ENCODE measurements around the gene RBMX.
"Not testable (repeated sequence)": the region's sequence is repeated elsewhere in the genome, so short reads cannot be mapped to it uniquely, and the experiment has no call there.

Gene RBMX

GRCh38 chrX:136899221-136899620 lies 18.7 kb upstream of the RBMX start:
- no peak for TF ChIP-seq CTCF (IDR thresholded peaks at IDR 0.05; ENCODE audit: low read length)
- TF ChIP-seq EZH2phosphoT487 (IDR thresholded peaks at IDR 0.05; ENCODE audit: low read length), result no peak
- TF ChIP-seq EZH2 (optimal IDR thresholded peaks at IDR 0.05; ENCODE audit: low read depth, low read length), result no peak
- Histone ChIP-seq H3K4me2 (ENCODE audit: low read depth, low read length) (no peak overlapping the region), H3K4me1 (ENCODE audit: low read length) (no peaks in the 10 kb centered on the region), H3K27ac (ENCODE audit: low read length) (no peak overlapping the region), H3K9me3 (replicated peaks; ENCODE audit: insufficient read depth, low read length) (no peaks in the 10 kb centered on the region), H3K36me3 (replicated peaks; ENCODE audit: insufficient read depth, low read length) (no peaks in the 10 kb centered on the region), H3F3A (ENCODE audit: insufficient read depth, low read length) (no peaks in the 10 kb centered on the region), H2AFZ (ENCODE audit: low read length) (no peak overlapping the region), H3K9ac (ENCODE audit: low read length) (no peak overlapping the region), H3K4me3 (ENCODE audit: low read length) (no peak overlapping the region), H4K20me1 (ENCODE audit: insufficient read depth, low read length) (no peaks in the 10 kb centered on the region), H3K79me2 (ENCODE audit: low read length) (no peaks in the 10 kb centered on the region), H3K27me3 (replicated peaks; ENCODE audit: insufficient read depth, low read length) (no peaks in the 10 kb centered on the region), H3K9me2 (replicated peaks; ENCODE audit: insufficient read depth, low read length) (no peaks in the 10 kb centered on the region)
- DNase-seq, result no peak

- H3F3A ChIP-seq (ENCODE audit: insufficient read depth, low read length); DNase-seq; H3K9me2 ChIP-seq (replicated peaks; ENCODE audit: insufficient read depth, low read length); H4K20me1 ChIP-seq (ENCODE audit: insufficient read depth, low read length); H3K9ac ChIP-seq (ENCODE audit: low read length); H3K79me2 ChIP-seq (ENCODE audit: low read length); H3K36me3 ChIP-seq (replicated peaks; ENCODE audit: insufficient read depth, low read length); H3K27me3 ChIP-seq (replicated peaks; ENCODE audit: insufficient read depth, low read length); H3K4me2 ChIP-seq (ENCODE audit: low read depth, low read length); H3K4me1 ChIP-seq (ENCODE audit: low read length); H2AFZ ChIP-seq (ENCODE audit: low read length); H3K4me3 ChIP-seq (ENCODE audit: low read length); H3K9me3 ChIP-seq (replicated peaks; ENCODE audit: insufficient read depth, low read length); H3K27ac ChIP-seq (ENCODE audit: low read length): not testable (repeated sequence)
These were observed 18.2 kb upstream of the RBMX start for GRCh38 chrX:136898752-136899151.

GRCh38 chrX:136896121-136896914 lies 15.8 kb upstream of the RBMX start:
- DNase-seq, result no peak
- H3K9me2 ChIP-seq (replicated peaks; ENCODE audit: insufficient read depth, low read length), result no peaks in the 10 kb centered on the region
- no peaks in the 10 kb centered on the region for H3K27me3 ChIP-seq (replicated peaks; ENCODE audit: insufficient read depth, low read length)
- no peaks in the 10 kb centered on the region for H3K9me3 ChIP-seq (replicated peaks; ENCODE audit: insufficient read depth, low read length)
- no peak overlapping the region for H2AFZ ChIP-seq (ENCODE audit: low read length)
- no peaks in the 10 kb centered on the region for H3K36me3 ChIP-seq (replicated peaks; ENCODE audit: insufficient read depth, low read length)
- H3K4me2 ChIP-seq (ENCODE audit: low read depth, low read length), result no peak overlapping the region
- no peak overlapping the region for H3K4me3 ChIP-seq (ENCODE audit: low read length)
- H3K27ac ChIP-seq (ENCODE audit: low read length), result no peak overlapping the region
- no peaks in the 10 kb centered on the region for H3K4me1 ChIP-seq (ENCODE audit: low read length)
- H3K9ac ChIP-seq (ENCODE audit: low read length), result no peak overlapping the region
- H4K20me1 ChIP-seq (ENCODE audit: insufficient read depth, low read length), result no peaks in the 10 kb centered on the region
- H3F3A ChIP-seq (ENCODE audit: insufficient read depth, low read length), result no peaks in the 10 kb centered on the region
- no peaks in the 10 kb centered on the region for H3K79me2 ChIP-seq (ENCODE audit: low read length)
- no peak for TF ChIP-seq EZH2 (optimal IDR thresholded peaks at IDR 0.05; ENCODE audit: low read depth, low read length)
- no peak for TF ChIP-seq CTCF (IDR thresholded peaks at IDR 0.05; ENCODE audit: low read length)
- TF ChIP-seq EZH2phosphoT487 (IDR thresholded peaks at IDR 0.05; ENCODE audit: low read length), result no peak

GRCh38 chrX:136892412-136892811 lies 11.9 kb upstream of the RBMX start:
- no peak overlapping the region for H3K27ac ChIP-seq (ENCODE audit: low read length)
- no peaks in the 10 kb centered on the region for H4K20me1 ChIP-seq (ENCODE audit: insufficient read depth, low read length)
- H3K9me2 ChIP-seq (replicated peaks; ENCODE audit: insufficient read depth, low read length), result no peaks in the 10 kb centered on the region
- H3K79me2 ChIP-seq (ENCODE audit: low read length), result no peaks in the 10 kb centered on the region
- H3F3A ChIP-seq (ENCODE audit: insufficient read depth, low read length), result no peaks in the 10 kb centered on the region
- no peak overlapping the region for H3K9ac ChIP-seq (ENCODE audit: low read length)
- no peaks in the 10 kb centered on the region for H3K36me3 ChIP-seq (replicated peaks; ENCODE audit: insufficient read depth, low read length)
- no peaks in the 10 kb centered on the region for H3K27me3 ChIP-seq (replicated peaks; ENCODE audit: insufficient read depth, low read length)
- no peaks in the 10 kb centered on the region for H3K4me1 ChIP-seq (ENCODE audit: low read length)
- no peak overlapping the region for H2AFZ ChIP-seq (ENCODE audit: low read length)
- no peak for DNase-seq
- no peak for TF ChIP-seq CTCF (IDR thresholded peaks at IDR 0.05; ENCODE audit: low read length)
- no peak for TF ChIP-seq EZH2 (optimal IDR thresholded peaks at IDR 0.05; ENCODE audit: low read depth, low read length)
- TF ChIP-seq EZH2phosphoT487 (IDR thresholded peaks at IDR 0.05; ENCODE audit: low read length), result no peak
- no peaks in the 10 kb centered on the region for H3K9me3 ChIP-seq (replicated peaks; ENCODE audit: insufficient read depth, low read length)
- H3K4me3 ChIP-seq (ENCODE audit: low read length), result no peak overlapping the region
- H3K4me2 ChIP-seq (ENCODE audit: low read depth, low read length), result no peak overlapping the region

GRCh38 chrX:136890596-136890995 lies 10.1 kb upstream of the RBMX start:
- not testable (repeated sequence) for DNase-seq; H3K9me2 ChIP-seq (replicated peaks; ENCODE audit: insufficient read depth, low read length); H2AFZ ChIP-seq (ENCODE audit: low read length)

More at GRCh38 chrX:136890596-136890995, 10.1 kb upstream of the RBMX start:
- not testable (repeated sequence) for H3K27me3 ChIP-seq (replicated peaks; ENCODE audit: insufficient read depth, low read length); H3K4me3 ChIP-seq (ENCODE audit: low read length); H3K36me3 ChIP-seq (replicated peaks; ENCODE audit: insufficient read depth, low read length); H3K9me3 ChIP-seq (replicated peaks; ENCODE audit: insufficient read depth, low read length); H3K4me2 ChIP-seq (ENCODE audit: low read depth, low read length); H3F3A ChIP-seq (ENCODE audit: insufficient read depth, low read length); H4K20me1 ChIP-seq (ENCODE audit: insufficient read depth, low read length); H3K9ac ChIP-seq (ENCODE audit: low read length); H3K27ac ChIP-seq (ENCODE audit: low read length); H3K79me2 ChIP-seq (ENCODE audit: low read length); H3K4me1 ChIP-seq (ENCODE audit: low read length)
